SHP77 treated with DMSO at 0.1 percent for 48 hours (cell line): ENCODE results near the gene SERP1.
A peak's percentile ranks its signal among the peaks of the same experiment; 100 is the strongest.

Experiments
- DNase-seq: peaks from one replicate; lab custom pipeline; 2025; lab: John Stamatoyannopoulos, UW

SERP1 gene

DNA sequence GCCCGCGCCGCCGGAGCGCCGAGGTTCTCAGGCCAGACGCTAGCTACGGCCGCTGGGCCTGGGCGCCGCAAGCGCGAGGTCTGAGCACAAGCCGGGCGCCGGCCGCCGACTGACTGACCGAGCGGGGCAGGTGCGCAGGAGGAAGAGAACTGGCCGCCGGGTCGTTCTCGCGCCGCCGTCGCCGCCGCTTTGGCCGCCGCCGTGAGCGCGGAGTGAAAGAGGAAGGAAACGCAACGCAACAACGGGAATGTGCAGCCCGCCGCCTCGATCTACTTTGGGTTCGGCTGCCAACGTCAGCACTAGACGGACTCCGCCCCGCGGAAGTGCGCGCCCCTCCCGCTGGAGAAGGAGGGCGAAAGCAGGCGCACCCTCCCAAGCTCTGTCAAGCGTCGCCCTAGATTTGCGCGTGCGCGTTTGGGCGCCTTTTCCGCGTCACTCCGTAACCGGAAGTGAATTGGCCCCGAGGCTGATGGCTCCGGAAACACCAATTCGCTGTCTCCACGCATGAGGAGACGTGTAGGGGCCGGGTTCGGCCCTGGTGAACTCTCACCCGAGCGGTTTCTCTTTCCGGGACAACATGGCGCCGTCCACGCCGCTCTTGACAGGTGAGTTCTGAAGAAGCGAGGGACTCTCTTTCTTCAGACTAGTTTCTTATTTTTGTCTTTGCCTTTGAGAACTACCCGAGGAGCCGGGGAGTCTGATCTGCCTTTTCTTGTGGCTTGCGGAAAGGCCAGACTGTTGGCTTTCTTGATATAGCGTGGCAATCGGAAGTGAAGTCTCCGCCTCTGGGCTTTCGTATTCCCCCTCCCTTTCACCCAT is at the start of gene SERP1, which contains the start of gene EIF2A:
TSS of gene SERP1 (minus strand) at position 271 of the 819 bp plus-strand sequence. CDS start 361 bp downstream, outside the sequence.
TSS of gene EIF2A (plus strand) at position 562 of the 819 bp plus-strand sequence. CDS start at position 578, 16 bp downstream.
- peak; percentile 94 for DNase-seq

DNA sequence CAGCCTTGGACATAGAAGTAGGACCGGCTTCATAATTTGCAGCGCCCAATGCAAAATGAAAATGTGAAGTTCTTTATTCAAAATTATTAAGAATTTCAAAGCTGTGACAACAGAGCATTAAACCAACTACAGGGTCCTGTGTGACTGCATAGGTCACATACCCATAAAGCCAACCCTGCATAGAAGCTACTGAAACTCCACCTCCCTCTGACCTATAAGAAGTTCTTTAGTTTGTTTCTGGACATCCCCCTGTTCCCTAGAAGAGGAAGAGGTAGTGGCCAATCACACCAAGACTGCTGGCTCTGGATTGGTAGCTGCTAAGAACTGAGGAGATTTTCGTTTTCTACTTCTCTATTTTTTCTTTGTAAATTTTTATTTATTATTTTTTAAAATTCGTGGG is 47.9 kb upstream of the SERP1 start:
- DNase-seq = no peak

DNA sequence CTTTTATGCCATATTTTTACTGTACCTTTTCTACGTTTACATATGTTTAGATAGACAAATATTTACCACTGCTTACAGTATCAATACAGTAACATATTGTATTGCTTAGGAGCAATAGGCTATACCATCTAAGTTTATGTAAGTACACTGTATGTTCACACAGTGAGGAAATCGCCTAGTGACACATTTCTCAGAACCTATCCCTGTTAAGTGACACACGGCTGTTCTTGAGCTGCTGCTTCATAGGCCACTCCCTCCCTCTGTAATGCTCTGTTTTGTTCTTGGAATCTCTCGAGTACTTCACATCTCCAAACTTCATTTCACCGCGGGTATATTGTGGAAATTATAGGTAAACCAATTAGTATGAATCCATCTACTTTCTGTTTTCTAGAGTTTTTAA is 43.5 kb upstream of the SERP1 start:
- DNase-seq = no peak

- DNase-seq = no peak
These were observed 41.9 kb upstream of the SERP1 start for GRCh38 chr3:150588027-150588830.

GRCh38 chr3:150583028-150583427 is 36.7 kb upstream of the SERP1 start:
- DNase-seq = no peak

DNA sequence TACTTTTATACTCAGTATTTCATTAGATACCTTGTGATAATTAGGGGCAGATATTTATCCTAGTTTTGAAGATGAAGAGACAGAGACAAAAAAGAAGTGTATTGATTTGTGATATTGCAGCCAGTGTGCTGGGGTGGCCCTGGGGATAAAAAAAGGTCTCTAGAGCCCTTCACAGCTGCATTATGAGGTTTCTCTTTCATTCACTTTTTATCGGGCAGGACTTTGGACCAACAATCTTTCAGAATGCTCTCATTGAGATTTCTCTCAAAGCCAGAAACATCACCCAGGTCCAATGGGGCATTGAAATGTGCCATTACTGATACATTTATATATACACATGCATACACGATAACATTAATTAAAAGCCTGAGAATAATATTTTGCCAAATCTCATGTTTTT is 36.3 kb upstream of the SERP1 start:
- DNase-seq = no peak

- DNase-seq = no peak
These were observed 34.9 kb upstream of the SERP1 start for GRCh38 chr3:150581174-150581573.

GRCh38 chr3:150577855-150578254 is 31.6 kb upstream of the SERP1 start:
- no peak for DNase-seq

GRCh38 chr3:150567328-150567727 is 21.0 kb upstream of the SERP1 start:
- DNase-seq = no peak

DNA sequence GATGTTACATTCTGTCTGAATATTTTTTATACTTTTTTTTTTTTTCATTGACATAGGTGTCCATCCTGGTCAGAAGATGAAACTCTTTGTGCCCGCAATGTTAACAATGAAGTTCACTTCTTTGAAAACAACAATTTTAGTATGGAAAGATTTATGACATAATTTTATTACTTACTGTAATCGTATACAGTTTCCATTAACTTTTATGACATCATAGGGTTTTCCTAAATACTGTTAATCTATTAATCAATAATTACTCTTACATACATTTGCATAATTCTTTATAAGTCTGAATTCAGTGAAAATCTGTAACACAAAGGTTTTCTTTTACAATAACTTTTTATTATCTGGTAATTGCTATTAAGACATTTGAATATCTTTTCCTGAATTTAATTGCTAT is 17.9 kb upstream of the SERP1 start:
- no peak for DNase-seq

- DNase-seq = no peak
These were observed 11.4 kb upstream of the SERP1 start for GRCh38 chr3:150557725-150558124.

DNA sequence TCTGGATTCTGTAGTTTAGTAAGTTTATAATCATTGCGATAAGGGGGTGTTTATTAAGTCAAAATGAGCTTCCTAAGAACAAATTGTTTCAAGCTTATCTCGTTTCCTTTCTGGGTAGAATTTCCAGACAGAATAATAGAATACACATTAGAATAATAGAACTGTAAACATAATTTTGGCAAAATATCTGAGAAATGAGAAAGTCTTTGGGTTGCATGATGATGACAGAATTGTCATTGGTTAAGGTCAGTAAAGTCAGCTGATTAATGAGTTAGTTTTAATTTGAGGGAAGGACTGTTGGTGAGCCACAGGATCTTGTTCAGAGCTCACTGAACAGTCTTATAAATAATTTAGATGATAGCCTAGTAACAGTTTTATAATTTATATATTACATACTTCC is 10.5 kb upstream of the SERP1 start:
- no peak for DNase-seq

GRCh38 chr3:150555859-150556436 is 9.7 kb upstream of the SERP1 start:
- no peak for DNase-seq

DNA sequence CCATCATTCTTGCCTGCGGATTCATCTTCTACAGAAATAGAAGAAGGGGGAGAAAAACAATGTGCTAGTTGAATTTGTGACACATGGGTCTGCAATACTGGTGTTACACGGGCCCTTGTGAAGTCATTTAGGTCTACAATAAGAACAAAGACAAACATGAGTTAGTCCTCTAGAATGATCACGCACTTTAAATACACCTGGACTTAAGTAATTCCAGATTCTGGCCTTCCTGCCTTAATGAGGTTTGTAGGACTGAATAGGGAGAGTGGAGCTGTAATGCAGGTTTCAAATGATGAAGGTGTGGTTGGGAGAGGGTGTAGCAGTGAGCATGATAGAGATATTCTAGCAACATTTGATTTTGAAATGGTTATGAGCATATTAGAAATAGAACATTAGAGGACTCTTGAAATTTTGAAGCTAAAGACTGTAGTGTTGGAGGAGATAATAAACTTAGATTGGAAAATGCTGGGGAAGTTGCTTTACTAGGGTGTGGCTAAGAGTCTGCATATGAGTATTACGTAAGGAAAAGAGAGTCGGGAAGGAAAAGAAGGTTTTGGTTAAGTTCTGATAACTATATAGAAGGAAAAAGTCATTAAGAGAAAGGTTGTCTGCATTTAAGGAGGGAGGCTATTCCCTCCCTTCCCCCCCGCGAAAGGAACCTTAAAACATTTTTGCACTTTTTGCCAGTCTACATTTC is 897 bp upstream of the SERP1 start:
- no peak for DNase-seq

- no peak for DNase-seq
These were observed 674 bp downstream of the SERP1 start for GRCh38 chr3:150545419-150546225.

DNA sequence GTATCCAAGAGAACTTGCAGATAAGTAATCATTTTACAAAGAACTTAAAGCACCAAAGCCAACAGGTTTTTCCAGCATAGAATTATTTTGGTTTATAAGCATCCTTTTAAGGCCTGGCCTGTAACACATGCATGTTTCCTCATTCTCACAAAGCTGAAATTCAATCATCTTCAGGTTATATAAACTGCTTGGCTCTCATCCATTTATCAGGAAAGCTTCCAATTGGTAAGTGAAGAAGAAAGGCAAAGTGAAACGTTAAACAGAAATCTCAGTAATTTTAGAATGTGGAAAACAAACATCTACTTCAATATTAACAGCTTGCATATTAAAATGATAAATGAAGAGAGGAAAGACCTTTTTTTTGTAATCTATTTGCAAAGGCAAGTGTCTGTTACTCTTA is 1.6 kb downstream of the SERP1 start:
- DNase-seq = no peak

DNA sequence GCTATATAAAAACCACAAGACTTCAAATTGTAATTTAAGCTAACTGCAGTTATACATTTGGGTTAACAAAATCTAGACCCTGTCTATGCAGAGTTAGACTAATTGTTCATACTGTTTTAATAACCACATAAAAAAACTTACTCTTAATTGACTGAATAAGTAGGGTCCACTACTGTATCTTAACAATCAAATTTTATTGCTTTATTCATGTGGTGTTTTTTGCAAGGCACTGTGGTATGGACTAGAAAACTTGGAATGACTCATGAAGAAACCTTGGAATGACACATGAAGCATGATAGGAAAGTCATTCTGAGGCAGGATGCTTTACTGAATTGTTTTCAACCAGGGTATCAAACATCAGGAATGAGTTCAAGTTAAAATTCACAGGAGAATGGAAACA is 2.3 kb downstream of the SERP1 start:
- DNase-seq = no peak

DNA sequence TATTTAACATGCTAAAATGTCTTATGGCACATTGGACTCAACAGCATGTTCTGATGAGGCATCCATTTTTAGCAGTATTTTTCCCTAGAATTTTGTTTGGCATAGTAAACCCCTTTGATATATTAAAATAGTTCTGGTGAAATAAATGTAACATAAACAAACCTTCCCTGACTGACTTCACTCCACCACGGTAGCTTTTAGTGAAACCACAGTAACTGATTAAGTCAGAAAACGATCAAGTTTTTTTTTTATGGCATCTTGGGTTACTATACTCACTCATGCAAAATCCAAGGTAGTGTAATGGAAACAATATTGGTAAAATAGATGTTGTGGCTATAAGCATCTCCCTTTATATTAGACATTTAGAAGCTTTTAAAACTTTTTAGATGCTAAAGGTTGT is 2.8 kb downstream of the SERP1 start:
- no peak for DNase-seq

DNA sequence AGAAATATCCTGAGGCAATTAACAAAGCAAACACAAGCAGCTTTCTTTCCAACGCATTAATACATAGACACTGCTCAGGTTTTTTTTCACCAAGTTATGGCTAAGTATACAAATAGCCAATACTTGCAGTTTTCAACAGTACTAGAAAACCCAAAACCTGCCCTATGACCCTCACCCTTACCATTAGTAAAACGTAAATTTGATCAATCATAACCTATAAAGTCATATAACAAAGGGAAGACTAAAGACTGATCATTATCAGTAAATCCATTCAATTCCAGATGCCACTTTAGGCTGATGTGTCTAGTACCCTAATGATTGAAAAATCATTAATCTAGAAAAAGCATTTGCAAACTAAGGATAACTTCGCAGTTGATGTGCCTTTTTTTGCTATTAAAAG is 3.2 kb downstream of the SERP1 start:
- DNase-seq = no peak

- DNase-seq = no peak
These were observed 5.3 kb downstream of the SERP1 start for GRCh38 chr3:150540991-150541390.

DNA sequence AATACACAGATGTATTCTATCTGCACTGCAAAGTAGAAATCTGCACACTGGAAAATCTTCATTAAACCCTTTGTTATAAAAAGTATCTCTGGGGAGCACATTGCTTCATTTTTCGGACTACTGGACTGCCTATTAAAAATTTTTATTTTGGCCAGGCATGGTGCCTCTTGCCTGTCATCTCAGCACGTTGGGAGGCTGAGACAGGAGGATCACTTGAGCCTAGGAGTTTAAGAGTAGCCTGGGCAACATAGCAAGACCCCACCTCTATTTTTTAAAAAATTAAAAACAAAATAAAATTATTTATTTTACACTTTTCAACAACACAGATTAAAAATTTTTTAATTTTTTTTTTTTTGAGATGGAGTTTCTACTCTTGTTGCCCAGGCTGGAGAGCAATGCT is 6.0 kb downstream of the SERP1 start:
- DNase-seq = no peak
